B cell (primary cell): ENCODE results near the gene PTTG2. TPM values are rescaled to one million over a fixed set of nuclear protein-coding genes. Genes with fewer than 3 reads are reported as not detected.

Experiments used
- ATAC-seq: fragments of 200-7000 bp; cut with Tn5 transposase; one replicate; pipeline ENCODE4 v1.10.0; 2021; ENCODE audit warnings: low read depth, mild to moderate bottlenecking, moderate number of reproducible peaks, moderate library complexity
- CTCF ChIA-PET: fragments of 350-600 bp; sonication (Branson Sonifier 250); formaldehyde crosslinking; loops from one replicate; lab custom pipeline; 2021; ENCODE audit warnings: antibody characterized with exemption, inconsistent platforms; lab: Charles Lee
- POLR2A ChIA-PET: fragments of 350-600 bp; sonication (Branson Sonifier 250); formaldehyde crosslinking; loops from one replicate; lab custom pipeline; 2021; ENCODE audit warnings: antibody characterized with exemption; lab: Charles Lee
- DNase-seq: peaks from one replicate; pipeline ENCODE4 v3.0.0; 2013
- H2AFZ ChIP-seq: 2 replicates; pipeline ENCODE4 v1.6.1; 2012; ENCODE audit warnings: mild to moderate bottlenecking, low read depth, low read length; ENCODE audit not compliant: insufficient read depth, poor library complexity, severe bottlenecking
- H3K27ac ChIP-seq, 2 donors: 1 replicate in 1 of 2; 2 replicates in 1 of 2; pipeline ENCODE4 v1.5.1; 2012 to 2013; ENCODE audit warnings: low read length in 2 of 2, mild to moderate bottlenecking in 2 of 2, moderate library complexity in 1 of 2
- H3K27me3 ChIP-seq, 4 experiments: fragments of 200-600 bp in 1 of 4; sonication (generic) in 1 of 4; replicated peaks in 1 of 4; 1 replicate in 2 of 4; 2 replicates in 2 of 4; pipeline versions ENCODE4 v1.6.1 to v1.7.0; 2013 to 2016; ENCODE audit warnings: low read length in 3 of 4, mild to moderate bottlenecking in 2 of 4, mixed read lengths in 1 of 4, moderate library complexity in 1 of 4; ENCODE audit not compliant: insufficient read depth in 4 of 4, control insufficient read depth in 3 of 4; ENCODE audit errors: control extremely low read depth in 1 of 4
- H3K36me3 ChIP-seq, 2 experiments: replicated peaks in 1 of 2; 1 replicate in 1 of 2; 2 replicates in 1 of 2; pipeline versions ENCODE4 v1.6.1 to v1.7.1; 2013; ENCODE audit warnings: low read length in 1 of 2; ENCODE audit not compliant: insufficient read depth in 2 of 2, control insufficient read depth in 1 of 2; ENCODE audit errors: control extremely low read depth in 1 of 2, extremely low read depth in 1 of 2
- H3K4me1 ChIP-seq, 2 donors: fragments of 200-600 bp in 1 of 2; sonication (generic) in 1 of 2; 1 replicate in 1 of 2; 2 replicates in 1 of 2; pipeline versions ENCODE4 v1.5.1 to v1.6.1; 2013 to 2017; ENCODE audit warnings: low read length in 2 of 2; ENCODE audit not compliant: control insufficient read depth in 2 of 2, insufficient read depth in 2 of 2
- H3K4me2 ChIP-seq: replicated peaks from 2 replicates; pipeline ENCODE3; 2012; ENCODE audit warnings: mild to moderate bottlenecking, low read depth, low read length; ENCODE audit not compliant: poor library complexity, severe bottlenecking
- H3K4me3 ChIP-seq, 5 experiments: fragments of 200-600 bp in 1 of 5; sonication (generic) in 1 of 5; 1 replicate in 3 of 5; 2 replicates in 2 of 5; pipeline versions ENCODE4 v1.5.1 to v1.7.0; 2011 to 2016; ENCODE audit warnings: low read length in 4 of 5, mild to moderate bottlenecking in 4 of 5, low read depth in 2 of 5, control low read depth in 1 of 5, moderate library complexity in 1 of 5; ENCODE audit not compliant: insufficient read depth in 1 of 5; ENCODE audit errors: control extremely low read depth in 1 of 5, extremely low read depth in 1 of 5
- H3K79me2 ChIP-seq: fragments of 200-600 bp; sonication (generic); one replicate; pipeline ENCODE4 v1.6.0; 2016; ENCODE audit warnings: low read length; ENCODE audit not compliant: control insufficient read depth, insufficient read depth
- H3K9ac ChIP-seq: fragments of 200-600 bp; sonication (generic); 2 replicates; pipeline ENCODE4 v1.6.1; 2017; ENCODE audit warnings: mild to moderate bottlenecking, low read length, moderate library complexity
- H3K9me3 ChIP-seq, 3 donors: one replicate each; pipeline versions ENCODE4 v1.6.1 to v1.7.1; 2013; ENCODE audit warnings: low read length in 2 of 3; ENCODE audit not compliant: control insufficient read depth in 2 of 3, insufficient read depth in 1 of 3; ENCODE audit errors: control extremely low read depth in 1 of 3
- H4K20me1 ChIP-seq: 2 replicates; pipeline ENCODE4 v1.6.0; 2012; ENCODE audit warnings: mild to moderate bottlenecking, low read length; ENCODE audit not compliant: insufficient read depth, control insufficient read depth, poor library complexity, severe bottlenecking
- H3K27ac Mint-ChIP-seq: one replicate; pipeline ENCODE4 v1.8.0; 2021; ENCODE audit warnings: mixed read lengths
- H3K27me3 Mint-ChIP-seq: one replicate; pipeline ENCODE4 v1.8.0; 2021; ENCODE audit warnings: mixed read lengths
- H3K4me1 Mint-ChIP-seq: one replicate; pipeline ENCODE4 v1.8.0; 2021; ENCODE audit warnings: mixed read lengths
- H3K4me3 Mint-ChIP-seq: one replicate; pipeline ENCODE4 v1.8.0; 2021; ENCODE audit warnings: mixed read lengths
- H3K9me3 Mint-ChIP-seq: one replicate; pipeline ENCODE4 v1.8.0; 2022; ENCODE audit warnings: mixed read lengths; ENCODE audit not compliant: insufficient read depth
- CTCF ChIP-seq: fragments of 200-600 bp; IDR thresholded peaks from one replicate; pipeline ENCODE4 v1.8.0; 2022; ENCODE audit warnings: antibody characterized with exemption, mild to moderate bottlenecking
- EZH2 ChIP-seq: IDR thresholded peaks from 2 replicates; pipeline ENCODE4 v1.6.1; 2012; ENCODE audit warnings: borderline replicate concordance, low read depth, mild to moderate bottlenecking, moderate library complexity, low read length; ENCODE audit not compliant: insufficient read depth, poor library complexity, severe bottlenecking
- WGBS: methylation state at CpG from one replicate; pipeline ENCODE4 v1.1.5; 2013; ENCODE audit warnings: missing lambda C conversion rate; ENCODE audit not compliant: insufficient coverage; 5-methylcytosine and 5-hydroxymethylcytosine counted together
- intact Hi-C: fragments of 100-400 bp; cut with micrococcal nuclease; formaldehyde crosslinking; loops from one replicate; pipeline ENCODE4 v1.10.0; 2022
- polyA plus RNA-seq: library from polyadenylated mRNA; depleted of rRNA; stranded (reverse); fragments of >200 nt; gene quantifications from 2 replicates; pipeline ENCODE4 v1.2.3, GENCODE V29; 2012
- total RNA-seq, 2 donors: library from RNA; stranded (reverse); fragments of 120-200 nt in 1 of 2; gene quantifications; 1 replicate in 1 of 2; 2 replicates in 1 of 2; pipeline versions ENCODE4 v1.2.3 to v1.2.4, GENCODE V29; 2013 to 2022

The PTTG2 gene
- total and polyA plus RNA-seq, 2 donors (not counting 1 experiment from before 2014, with no cell fraction given) = 1.9 to 2.8 TPM

- no peak overlapping the region for H3K4me3 ChIP-seq
- peaks cover 32% of the 10 kb centered on the region for H3K4me1 Mint-ChIP-seq
- intact Hi-C loops = no loop called here
- no peaks in the 10 kb centered on the region for H3K9me3 Mint-ChIP-seq
- H3K4me1 ChIP-seq = peaks cover 8 to 24% of the 10 kb centered on the region in 2 donors
- ChIA-PET POLR2A (no interaction called here), CTCF (no interaction called here)
- no peak overlapping the region for H3K4me2 ChIP-seq
- no peaks in the 10 kb centered on the region for H3K27me3 Mint-ChIP-seq
- no peak overlapping the region for H3K9ac ChIP-seq
- H3K27ac Mint-ChIP-seq = no peak overlapping the region
- ATAC-seq = no peak
- no peak overlapping the region for H3K27ac ChIP-seq
- TF ChIP-seq EZH2 (no peak), CTCF (no peak)
- no peaks in the 10 kb centered on the region for H3K9me3 ChIP-seq
- peaks cover 16% of the 10 kb centered on the region for H3K79me2 ChIP-seq
- no peak for DNase-seq
- no peaks in the 10 kb centered on the region for H3K27me3 ChIP-seq
- H3K36me3 ChIP-seq = no peaks in the 10 kb centered on the region
- WGBS = 30% methylated on average over 4 of the region's 10 CpGs
- no peak overlapping the region for H2AFZ ChIP-seq
- peaks cover 39% of the 10 kb centered on the region for H4K20me1 ChIP-seq
- no peak overlapping the region for H3K4me3 Mint-ChIP-seq
These were observed 13.6 kb upstream of the PTTG2 start for GRCh38 chr4:37946503-37947179.

GRCh38 chr4:37948542-37948941 is 11.7 kb upstream of the PTTG2 start:
- Histone ChIP-seq H3K9me3 (no peaks in the 10 kb centered on the region), H3K4me2 (peak overlapping the region; percentile 10), H3K79me2 (peaks cover 29% of the 10 kb centered on the region), H3K27me3 (no peaks in the 10 kb centered on the region), H2AFZ (no peak overlapping the region), H3K9ac (no peak overlapping the region), H3K4me3 (no peak overlapping the region), H4K20me1 (peaks cover 47% of the 10 kb centered on the region), H3K36me3 (no peaks in the 10 kb centered on the region), H3K4me1 (peaks cover 8 to 24% of the 10 kb centered on the region in 2 donors), H3K27ac (no peak overlapping the region)
- Mint-ChIP-seq H3K9me3 (no peaks in the 10 kb centered on the region), H3K4me3 (no peak overlapping the region), H3K27me3 (no peaks in the 10 kb centered on the region), H3K27ac (no peak overlapping the region), H3K4me1 (peaks cover 31% of the 10 kb centered on the region)
- no peak for TF ChIP-seq CTCF
- no peak for TF ChIP-seq EZH2
- CTCF ChIA-PET = no interaction called here
- DNase-seq (peak; percentile 46), ATAC-seq (peak; percentile 14)
- no CpG with 5 or more reads among the region's 4 CpGs for WGBS
- POLR2A ChIA-PET = no interaction called here
- intact Hi-C loops = no loop called here
